Muscle of arm (tissue), 14 donors: Measurements from ENCODE around the gene LYSMD3. TPM values are rescaled to one million over a fixed set of nuclear protein-coding genes. Genes with fewer than 3 reads are reported as not detected.
"Not testable (repeated sequence)": the region's sequence is repeated elsewhere in the genome, so short reads cannot be mapped to it uniquely, and the experiment has no call there.

Experiments
- DNase-seq: peaks from one replicate; pipeline ENCODE4 v3.0.0-alpha.2; 2013
- long read RNA-seq, 11 donors: transcript quantifications; one replicate each; lab custom pipeline, GENCODE V29; 2026
- polyA plus RNA-seq, 12 donors: library from polyadenylated mRNA; unstranded; fragments of 120-200 nt; gene quantifications; one replicate each; pipeline ENCODE4 v1.2.1, GENCODE V29; 2013; ENCODE audit not compliant: insufficient read length in 12 of 12

LYSMD3 gene
- polyA plus RNA-seq: 10 to 100 TPM in 11 of 12 donors, not detected in 1; 16.2 to 25.7 (median 21.8) TPM
- long read RNA-seq, donor 1, full-length matches to known transcripts: 7 of 13 reads
- long read RNA-seq, donor 1, partial matches to known transcripts: 6 of 13 reads
- long read RNA-seq, donor 1, other reads (novel, unspliced or antisense): 0 of 13 reads
- long read RNA-seq, donor 2, full-length matches to known transcripts: 12 of 12 reads
- long read RNA-seq, donor 2, partial matches to known transcripts: 0 of 12 reads
- long read RNA-seq, donor 2, other reads (novel, unspliced or antisense): 0 of 12 reads
- long read RNA-seq, donor 3, full-length matches to known transcripts: 3 of 3 reads
- long read RNA-seq, donor 3, partial matches to known transcripts: 0 of 3 reads
- long read RNA-seq, donor 3, other reads (novel, unspliced or antisense): 0 of 3 reads
- long read RNA-seq, donor 4, full-length matches to known transcripts: 3 of 3 reads
- long read RNA-seq, donor 4, partial matches to known transcripts: 0 of 3 reads
- long read RNA-seq, donor 4, other reads (novel, unspliced or antisense): 0 of 3 reads
- long read RNA-seq, donor 5, full-length matches to known transcripts: 9 of 9 reads
- long read RNA-seq, donor 5, partial matches to known transcripts: 0 of 9 reads
- long read RNA-seq, donor 5, other reads (novel, unspliced or antisense): 0 of 9 reads
- long read RNA-seq, donor 6, full-length matches to known transcripts: 3 of 3 reads
- long read RNA-seq, donor 6, partial matches to known transcripts: 0 of 3 reads
- long read RNA-seq, donor 6, other reads (novel, unspliced or antisense): 0 of 3 reads
- long read RNA-seq, donor 7: 0 reads
- long read RNA-seq, donor 8, full-length matches to known transcripts: 6 of 6 reads
- long read RNA-seq, donor 8, partial matches to known transcripts: 0 of 6 reads
- long read RNA-seq, donor 8, other reads (novel, unspliced or antisense): 0 of 6 reads
- long read RNA-seq, donor 9, full-length matches to known transcripts: 5 of 5 reads
- long read RNA-seq, donor 9, partial matches to known transcripts: 0 of 5 reads
- long read RNA-seq, donor 9, other reads (novel, unspliced or antisense): 0 of 5 reads
- long read RNA-seq, donor 10, full-length matches to known transcripts: 8 of 8 reads
- long read RNA-seq, donor 10, partial matches to known transcripts: 0 of 8 reads
- long read RNA-seq, donor 10, other reads (novel, unspliced or antisense): 0 of 8 reads
- long read RNA-seq, donor 11, full-length matches to known transcripts: 4 of 4 reads
- long read RNA-seq, donor 11, partial matches to known transcripts: 0 of 4 reads
- long read RNA-seq, donor 11, other reads (novel, unspliced or antisense): 0 of 4 reads

DNA sequence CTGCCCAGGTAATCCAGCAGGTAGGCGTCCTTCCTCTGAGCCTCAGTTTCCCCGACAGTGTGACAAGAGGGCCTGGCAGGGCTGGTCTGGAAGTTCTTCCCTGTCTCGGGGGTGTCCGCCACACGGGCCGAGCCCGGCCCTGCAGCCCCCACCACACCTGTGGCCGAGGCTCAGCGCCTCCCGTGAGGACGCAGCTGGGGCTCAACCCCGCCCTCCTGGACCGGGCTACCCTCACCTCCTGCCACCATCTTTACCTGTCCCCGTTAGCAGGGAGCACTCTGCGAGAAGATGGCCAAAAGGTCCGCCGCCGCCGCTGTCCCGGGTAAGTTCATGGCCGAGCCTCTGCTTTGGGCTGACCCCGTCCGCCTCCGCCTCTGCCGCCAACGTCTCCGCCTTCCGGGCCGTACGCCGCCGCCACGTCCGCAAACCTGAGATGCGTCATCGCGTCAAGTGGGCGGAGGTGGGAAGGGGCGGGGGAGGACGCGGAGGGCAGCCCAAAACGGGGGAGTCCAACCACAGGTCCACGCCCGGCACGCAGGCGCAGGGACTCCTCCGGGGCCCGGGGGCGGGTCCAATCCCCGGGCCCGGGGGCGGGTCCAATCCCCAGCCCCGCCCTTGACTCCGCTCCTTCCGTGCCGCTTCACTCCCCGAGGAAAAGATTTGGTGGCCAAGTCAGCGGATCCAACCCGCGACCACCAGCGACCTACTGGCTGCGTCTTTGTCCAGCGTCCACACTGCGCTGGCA lies at the start of gene LYSMD3:
LYSMD3 (minus strand) TSS at position 391 of the 745 bp plus-strand sequence. CDS start 4,295 bp downstream, outside the sequence.
- peak; percentile 97 for DNase-seq

DNA sequence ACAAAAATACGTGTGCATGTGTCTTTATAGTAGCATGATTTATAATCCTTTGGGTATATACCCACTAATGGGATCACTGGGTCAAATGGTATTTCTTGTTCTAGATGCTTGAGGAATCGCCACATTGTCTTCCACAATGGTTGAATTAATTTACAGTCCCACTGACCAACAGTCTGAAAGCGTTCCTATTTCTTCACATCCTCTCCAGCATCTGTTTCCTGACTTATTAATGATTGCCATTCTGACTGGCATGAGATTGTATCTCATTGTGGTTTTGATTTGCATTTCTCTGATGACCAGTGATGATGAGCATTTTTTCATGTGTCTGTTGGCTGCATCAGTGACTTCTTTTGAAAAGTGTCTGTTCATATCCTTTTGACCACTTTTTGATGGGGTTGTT lies 47.2 kb upstream of the LYSMD3 start:
- DNase-seq: not testable (repeated sequence)

DNA sequence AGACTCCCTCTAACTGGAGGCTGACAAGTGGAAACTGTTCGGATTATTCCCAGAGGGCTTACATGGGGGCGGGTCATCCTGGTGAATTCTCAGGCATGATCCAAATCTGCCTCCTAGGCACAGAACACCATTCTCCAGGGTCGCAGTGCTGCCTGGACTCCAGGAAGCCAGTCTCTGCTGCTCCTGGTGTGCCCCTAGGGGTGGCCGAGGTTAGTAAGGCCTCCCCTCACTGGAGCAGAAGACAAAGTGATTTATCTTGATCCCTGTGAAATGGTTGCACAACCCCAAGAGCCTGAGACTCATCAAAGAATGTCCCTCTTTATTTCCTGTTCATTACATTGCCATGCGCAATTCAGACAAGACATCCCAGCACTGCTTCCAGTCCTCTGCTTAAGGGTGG lies 46.3 kb upstream of the LYSMD3 start:
- no peak for DNase-seq

DNA sequence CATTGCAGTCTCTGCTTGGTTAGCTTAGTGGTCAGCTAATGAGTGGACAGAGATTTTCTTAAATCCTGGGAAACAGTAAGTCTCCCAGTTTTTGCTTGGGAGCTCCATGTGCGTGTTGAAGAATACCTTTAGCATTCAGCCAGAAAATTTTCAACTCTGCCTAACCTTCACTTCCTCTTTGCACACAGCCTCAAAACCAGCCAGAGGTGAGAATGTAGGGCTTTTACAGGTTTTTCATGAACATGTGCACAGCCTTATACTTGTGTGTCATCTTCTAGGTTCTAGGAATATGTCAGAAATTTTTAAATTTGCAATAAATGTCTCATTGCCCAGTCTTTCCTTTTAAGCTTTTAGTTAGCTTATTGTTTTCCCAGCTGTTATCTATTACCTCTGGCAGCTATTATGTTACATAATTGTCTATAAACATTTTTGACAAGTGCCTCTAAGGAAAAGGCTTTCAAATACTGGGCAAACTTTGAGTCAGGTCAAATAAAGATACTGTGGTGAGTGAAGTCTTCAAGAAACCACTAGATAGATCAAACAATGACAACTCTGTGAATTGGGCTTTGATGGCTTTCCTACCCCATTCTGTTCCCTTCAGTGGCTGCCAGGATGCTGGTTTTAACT lies 41.9 kb upstream of the LYSMD3 start:
- DNase-seq: no peak

DNA sequence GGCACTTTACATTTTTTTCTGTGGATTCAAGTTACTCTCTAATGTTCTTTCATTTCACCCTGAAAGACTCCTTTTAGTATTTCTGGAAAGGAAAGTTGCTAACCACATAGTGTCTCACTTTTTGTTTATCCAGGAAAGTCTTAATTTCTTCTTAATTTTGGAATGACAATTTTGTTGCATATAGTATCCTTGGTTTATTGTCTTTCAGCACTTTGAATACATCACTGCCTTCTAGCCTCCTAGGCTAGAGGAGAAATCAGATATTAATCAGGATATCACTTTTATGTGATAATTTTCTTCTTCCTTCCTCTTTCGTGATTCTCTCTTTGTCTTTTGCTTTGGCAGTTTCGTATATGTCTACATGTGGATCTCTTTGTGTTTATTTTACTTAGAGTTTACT lies 40.6 kb upstream of the LYSMD3 start:
- no peak for DNase-seq

DNA sequence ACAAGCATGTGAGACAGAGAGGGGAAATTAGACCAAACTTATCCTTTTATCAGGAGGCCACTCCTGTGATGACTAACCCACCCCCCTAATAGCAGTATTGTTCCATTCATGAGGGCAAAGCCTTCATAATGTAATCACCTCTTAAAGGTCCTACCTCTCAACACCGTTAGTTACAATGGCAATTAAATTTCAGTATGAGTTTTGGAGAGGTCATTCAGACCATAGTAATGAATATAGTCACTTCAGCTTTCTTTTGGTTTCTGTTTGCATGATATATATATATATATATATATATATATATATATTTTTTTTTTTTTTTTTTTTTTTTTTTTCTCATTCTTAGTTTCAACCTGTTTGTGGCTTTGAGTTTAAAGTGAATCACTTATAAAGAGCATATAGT lies 39.7 kb upstream of the LYSMD3 start:
- no peak for DNase-seq

DNA sequence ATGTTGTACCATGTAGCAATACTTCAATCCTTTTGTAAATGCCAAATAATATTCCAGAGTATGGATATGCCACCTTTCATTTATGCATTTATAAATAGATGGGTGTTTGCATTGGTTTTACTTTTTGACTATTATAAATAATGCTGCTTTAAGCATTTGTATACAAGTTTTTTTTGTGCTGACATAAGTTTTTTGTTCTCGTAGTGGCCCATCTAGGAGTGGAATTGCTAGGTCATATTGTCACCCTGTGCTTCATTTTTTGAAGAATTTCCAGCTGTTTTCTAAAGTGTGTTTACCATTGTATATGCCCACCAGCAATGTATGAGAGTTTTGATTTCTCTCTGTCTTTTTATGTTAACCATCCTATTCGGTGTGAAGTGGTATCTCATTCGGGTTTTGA lies 36.1 kb upstream of the LYSMD3 start:
- DNase-seq: no peak

DNA sequence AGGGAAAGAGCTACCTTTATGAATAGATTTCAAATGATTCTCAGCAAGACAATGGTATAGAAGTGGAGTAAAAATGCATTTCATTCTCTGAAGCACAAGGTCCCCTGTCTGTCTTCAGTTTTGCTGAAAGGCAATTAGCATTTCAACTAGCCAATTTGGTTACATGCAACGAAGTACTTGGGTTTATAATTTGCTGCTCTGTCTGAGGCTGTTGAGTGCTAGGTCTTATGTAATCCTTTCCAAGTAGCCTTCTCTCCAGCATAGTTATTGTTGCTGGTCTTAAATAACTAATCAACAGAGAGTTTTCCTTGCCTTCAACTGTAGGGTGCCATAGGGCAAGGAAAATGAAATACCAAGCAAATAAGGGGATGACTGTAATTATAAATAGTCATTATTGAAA lies 33.7 kb upstream of the LYSMD3 start:
- no peak for DNase-seq

DNA sequence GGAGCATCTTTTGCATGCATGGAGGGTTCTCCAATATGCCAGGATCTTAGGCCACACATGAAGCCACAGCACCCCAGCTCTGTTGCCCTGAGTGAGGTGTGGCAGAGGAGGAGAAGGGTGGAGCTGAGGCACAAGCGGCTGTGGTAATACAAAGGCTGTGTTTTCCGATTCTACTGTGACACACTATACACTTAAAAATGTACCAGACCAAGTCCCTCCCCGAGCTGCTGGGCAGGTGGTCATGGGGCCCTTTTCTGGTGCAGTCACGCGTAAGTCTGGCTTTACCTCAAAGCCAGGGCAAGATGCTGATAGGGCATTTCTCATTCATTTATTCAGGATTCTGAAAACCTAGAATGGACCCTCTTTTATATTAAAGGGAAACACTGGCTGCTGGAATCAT lies 33.0 kb upstream of the LYSMD3 start:
- no peak for DNase-seq

DNA sequence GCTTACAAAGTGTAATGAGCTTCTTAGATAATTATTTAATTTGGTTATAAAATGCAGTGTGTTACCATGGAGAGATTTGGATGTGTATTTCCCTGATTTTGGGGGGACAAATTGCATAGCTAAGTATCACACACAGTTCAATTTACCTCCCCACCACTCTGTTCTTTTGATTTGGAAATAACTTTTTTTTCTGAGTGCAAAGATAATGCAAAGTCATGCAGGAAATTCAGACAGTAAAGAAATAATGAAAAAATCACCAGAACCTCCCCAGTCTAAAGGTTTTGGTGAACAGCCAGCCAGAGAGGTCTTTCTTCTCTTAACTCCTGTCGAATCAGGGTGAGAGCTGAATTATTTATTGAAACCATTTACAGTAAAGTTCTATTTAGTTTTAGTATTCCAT lies 32.4 kb upstream of the LYSMD3 start:
- no peak for DNase-seq

DNA sequence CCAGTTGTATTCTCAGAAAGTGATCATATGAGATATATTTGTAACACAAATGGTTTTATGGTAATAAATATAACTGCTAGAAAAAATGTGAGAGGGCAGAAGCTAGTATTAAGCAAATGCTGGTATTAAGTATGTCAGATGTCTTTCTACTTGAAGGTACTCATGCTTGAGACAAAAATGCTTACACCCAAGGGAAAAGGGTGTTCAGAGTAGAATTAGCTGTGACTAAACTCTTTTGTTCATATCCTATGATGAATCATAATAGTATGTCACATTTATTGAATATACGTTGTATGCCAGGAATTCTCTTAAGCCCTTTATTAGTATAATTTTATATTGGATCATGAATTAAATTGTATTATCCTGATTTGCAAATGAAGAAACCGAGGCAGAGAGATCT lies 31.4 kb upstream of the LYSMD3 start:
- DNase-seq: no peak

DNA sequence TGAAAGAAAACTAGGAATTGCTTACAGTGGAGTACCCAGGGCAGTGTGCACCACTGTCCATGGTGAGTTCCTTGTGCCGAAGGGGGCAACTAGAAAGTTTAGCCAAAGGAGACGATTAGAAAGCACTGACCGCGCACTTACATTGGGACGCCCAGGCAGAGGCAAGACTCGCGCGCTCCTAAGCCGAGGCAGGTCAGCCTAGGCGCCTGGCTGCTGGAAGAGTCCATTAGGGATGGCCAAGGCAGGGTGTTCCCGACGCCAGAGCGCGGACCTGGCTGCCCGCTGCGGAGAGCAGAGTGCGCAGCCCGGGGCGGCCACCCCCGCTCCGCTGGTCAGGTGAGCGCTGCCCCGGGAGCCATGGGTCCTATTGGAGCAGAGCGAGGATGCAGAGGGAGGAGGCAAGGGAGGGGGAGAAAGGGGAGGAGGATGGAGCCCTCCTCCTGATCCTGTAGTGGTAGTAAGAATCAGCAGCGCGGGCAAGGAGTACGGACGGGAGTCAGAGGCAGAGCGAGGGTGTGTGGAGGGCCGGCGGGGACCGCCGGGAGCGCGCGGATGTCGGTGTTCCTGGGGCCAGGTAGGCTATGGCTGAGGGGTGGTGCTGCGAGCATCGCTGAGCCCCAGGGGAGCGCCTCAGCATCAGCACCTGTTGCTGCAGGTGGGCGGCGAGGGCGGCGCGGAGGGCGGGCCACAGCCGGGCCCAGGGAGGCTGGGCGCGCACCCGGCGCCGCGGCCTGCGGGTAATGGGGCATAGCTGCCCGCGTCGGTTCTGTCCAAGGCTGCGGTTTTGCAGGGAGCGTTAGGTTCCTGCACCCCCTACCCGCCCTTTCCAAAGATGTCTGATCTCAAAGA lies 29.2 kb upstream of the LYSMD3 start, which contains the start of gene ADGRV1:
ADGRV1 (plus strand) TSS at position 454 of the 849 bp plus-strand sequence; CDS start at position 553, 99 bp downstream.
- peak; percentile 4 for DNase-seq

DNA sequence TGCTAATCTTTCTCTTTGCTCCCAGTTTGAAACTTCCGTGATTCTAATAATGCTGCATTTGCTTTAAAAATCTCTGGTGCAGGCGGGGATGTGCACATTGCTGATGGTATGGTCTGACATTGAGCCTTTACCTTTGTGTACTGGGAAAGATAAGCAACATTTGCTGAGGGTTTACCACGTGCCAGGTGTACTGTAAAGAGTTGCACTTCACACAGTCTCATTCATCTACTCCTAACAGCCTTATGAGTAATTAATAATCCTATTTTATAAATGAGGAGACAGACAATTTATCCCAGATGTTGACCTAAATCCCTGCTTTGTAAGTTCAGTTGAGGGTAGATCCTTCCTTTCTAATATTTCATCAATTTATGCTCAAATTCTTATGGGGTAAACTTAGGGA lies 28.5 kb upstream of the LYSMD3 start:
- no peak for DNase-seq

DNA sequence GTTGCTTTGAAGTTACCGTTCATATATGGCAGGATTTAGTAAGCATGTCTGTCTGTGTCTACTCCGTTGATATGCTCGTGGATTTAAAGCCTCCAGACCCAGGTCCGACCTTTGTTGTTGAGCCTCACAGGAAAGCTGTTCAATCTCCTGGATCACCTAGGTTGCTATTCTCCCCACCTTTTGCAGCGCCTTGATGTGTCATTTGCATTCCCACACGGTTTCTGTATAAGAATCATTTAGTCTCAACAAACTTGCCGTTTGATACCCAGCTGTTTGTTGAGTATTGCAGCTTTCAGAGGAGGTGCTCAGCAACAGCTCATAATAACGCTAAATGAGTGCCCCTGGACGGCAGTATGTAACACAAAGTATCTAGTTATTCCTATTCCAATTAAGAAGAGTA lies 28.0 kb upstream of the LYSMD3 start:
- DNase-seq: no peak

DNA sequence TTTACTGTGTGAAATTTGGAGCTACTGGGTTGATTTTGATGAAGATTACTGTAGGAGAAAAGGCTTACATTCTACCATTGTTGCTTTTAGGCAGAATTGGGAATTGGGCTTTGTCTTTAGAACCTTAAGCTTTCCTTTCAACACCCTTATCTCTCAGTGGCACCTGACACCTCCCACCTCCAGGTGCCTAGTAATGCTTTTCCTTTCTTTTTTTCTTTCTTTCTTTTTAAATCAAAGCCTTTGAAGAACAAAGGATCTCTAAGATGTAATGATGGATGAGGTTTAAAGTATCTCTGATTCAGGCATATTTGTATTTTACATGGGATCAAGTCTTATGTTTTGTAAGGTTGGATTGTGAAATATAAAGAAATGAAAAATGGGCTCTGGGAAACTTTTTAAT lies 26.3 kb upstream of the LYSMD3 start:
- no peak for DNase-seq

DNA sequence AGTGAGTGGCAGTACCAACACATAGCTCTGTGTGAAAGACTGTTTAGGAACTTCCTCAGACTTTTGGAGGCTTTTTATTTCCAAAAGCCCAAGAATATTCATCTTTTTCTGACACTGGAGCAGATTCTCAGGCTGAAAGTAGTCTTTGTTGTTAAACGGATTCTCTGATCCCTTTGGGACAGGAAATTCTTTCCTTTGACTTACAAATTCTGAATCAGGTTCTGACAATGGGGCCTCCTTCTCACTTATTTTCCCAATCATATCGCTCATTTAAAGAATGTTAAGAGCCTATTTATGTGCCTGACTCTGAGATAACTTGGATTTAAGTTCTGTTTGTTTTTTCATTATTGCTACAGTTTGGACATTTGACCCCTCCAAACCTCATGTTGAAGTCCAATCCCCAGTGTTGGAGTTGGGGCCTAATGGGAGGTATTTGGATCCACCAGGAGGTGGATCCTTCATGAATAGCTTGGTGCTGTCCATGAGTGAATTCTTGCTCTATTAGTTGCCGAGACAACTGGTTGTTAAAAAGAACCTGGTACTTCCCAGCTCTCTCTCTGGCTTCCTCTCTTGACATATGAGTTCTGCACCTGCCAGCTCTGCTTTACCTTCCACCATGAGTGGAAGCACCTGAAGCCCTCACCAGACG lies 25.1 kb upstream of the LYSMD3 start:
- DNase-seq: no peak

DNA sequence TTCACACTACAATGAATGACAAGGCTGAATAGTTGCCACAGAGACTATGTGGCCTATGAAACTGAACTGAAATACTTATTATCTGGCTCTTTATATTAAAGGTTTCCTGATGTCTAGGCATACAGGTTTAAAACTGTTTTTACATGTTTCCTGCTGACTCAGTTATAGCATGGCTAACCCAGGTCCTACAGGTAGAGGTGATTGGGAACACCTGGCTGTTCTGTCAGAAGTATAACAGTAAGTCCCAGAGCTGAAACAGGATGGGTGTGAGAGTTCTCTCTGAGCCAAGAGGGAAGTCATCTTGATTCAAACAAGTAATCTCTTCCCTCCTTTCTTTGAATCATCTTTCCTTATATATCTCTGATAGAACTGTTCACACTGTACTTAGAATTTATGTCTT lies 24.3 kb upstream of the LYSMD3 start:
- DNase-seq: no peak

DNA sequence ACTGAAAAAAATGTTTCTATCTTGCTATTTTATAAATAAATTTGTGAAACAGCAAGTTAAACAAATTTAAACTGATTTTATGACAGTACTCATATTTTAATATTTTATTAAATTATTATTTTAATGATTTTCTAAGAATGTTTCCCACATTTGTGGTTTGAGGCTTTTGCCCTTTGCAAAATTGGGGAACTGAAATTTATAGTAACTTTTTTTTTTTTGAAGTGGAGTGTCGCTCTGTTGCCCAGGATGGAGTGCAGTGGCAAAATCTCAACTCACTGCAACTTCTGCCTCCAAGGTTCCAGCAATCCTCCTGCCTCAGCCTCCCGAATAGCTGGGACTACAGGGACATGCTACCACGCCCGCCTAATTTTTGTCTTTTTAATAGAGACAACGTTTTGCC lies 22.0 kb upstream of the LYSMD3 start:
- DNase-seq: no peak

DNA sequence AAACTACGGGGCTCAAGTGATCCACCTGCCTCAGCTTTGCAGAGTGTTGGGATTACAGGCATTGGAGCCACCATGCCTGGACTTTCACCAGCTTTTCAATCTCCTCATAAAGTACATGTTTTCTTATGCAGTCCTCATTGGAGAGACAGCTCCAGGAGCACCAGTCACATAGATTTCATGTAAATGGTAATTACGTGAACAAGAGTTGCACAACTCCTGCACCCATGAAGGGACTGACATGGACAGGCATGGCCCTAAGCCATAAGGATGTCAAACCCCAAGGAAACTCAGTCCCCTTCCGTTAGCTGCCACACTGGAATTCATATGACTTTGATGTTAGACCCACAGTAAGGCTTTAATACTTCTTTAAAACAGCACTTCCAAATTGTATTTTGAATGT lies 21.6 kb upstream of the LYSMD3 start:
- DNase-seq: no peak
